GM06990 (cell line): ENCODE data around the gene TEC.

Experiments
- DNase-seq: peaks from one replicate; pipeline ENCODE4 v3.0.0-alpha.2; 2011; ENCODE audit not compliant: insufficient read length; ENCODE audit errors: extremely low read depth
- H3K27me3 ChIP-seq: replicated peaks from 2 replicates; pipeline ENCODE4 v1.6.0; 2011; ENCODE audit warnings: low read length; ENCODE audit not compliant: control insufficient read depth, insufficient read depth
- H3K36me3 ChIP-seq: 2 replicates; pipeline ENCODE4 v1.5.1; 2011; ENCODE audit warnings: low read length; ENCODE audit not compliant: control insufficient read depth, insufficient read depth
- H3K4me3 ChIP-seq: replicated peaks from 2 replicates; pipeline ENCODE4 v1.5.1; 2011; ENCODE audit warnings: low read depth, mild to moderate bottlenecking, control low read depth, low read length
- CTCF ChIP-seq: IDR thresholded peaks from 2 replicates; pipeline ENCODE4 v1.5.1; 2011; ENCODE audit warnings: low read length, control low read depth, mild to moderate bottlenecking, inconsistent platforms; ENCODE audit not compliant: insufficient read depth, poor library complexity, severe bottlenecking

The TEC gene

GRCh38 chr4:48270523-48270897 is 872 bp upstream of the TEC start:
- no peak for DNase-seq
- Histone ChIP-seq H3K36me3 (no peaks in the 10 kb centered on the region; the same call in 1 of the 2 replicates), H3K27me3 (no peaks in the 10 kb centered on the region), H3K4me3 (peak overlapping the region; percentile 94)
- TF ChIP-seq CTCF = no peak

- no peak for TF ChIP-seq CTCF
- Histone ChIP-seq H3K36me3 (no peaks in the 10 kb centered on the region; the same call in 1 of the 2 replicates), H3K4me3 (peak overlapping the region; percentile 94), H3K27me3 (no peaks in the 10 kb centered on the region)
- peak; percentile 94 for DNase-seq
Measured at GRCh38 chr4:48269861-48270522, 354 bp upstream of the TEC start.

GRCh38 chr4:48267574-48267973 is 2.1 kb downstream of the TEC start:
- Histone ChIP-seq H3K36me3 (no peaks in the 10 kb centered on the region; the same call in 1 of the 2 replicates), H3K4me3 (peak overlapping the region; percentile 94)
- no peak for TF ChIP-seq CTCF

GRCh38 chr4:48266781-48267180 is 2.9 kb downstream of the TEC start:
- Histone ChIP-seq H3K4me3 (no peak overlapping the region), H3K36me3 (no peaks in the 10 kb centered on the region; the same call in 1 of the 2 replicates), H3K27me3 (no peaks in the 10 kb centered on the region)
- no peak for TF ChIP-seq CTCF
- DNase-seq = no peak

More at GRCh38 chr4:48267574-48267973, 2.1 kb downstream of the TEC start:
- no peak for DNase-seq
- no peaks in the 10 kb centered on the region for H3K27me3 ChIP-seq

GRCh38 chr4:48262926-48263325 is 6.7 kb downstream of the TEC start:
- H3K27me3 ChIP-seq = no peaks in the 10 kb centered on the region
- H3K4me3 ChIP-seq = no peak overlapping the region
- no peak for TF ChIP-seq CTCF
- H3K36me3 ChIP-seq = no peaks in the 10 kb centered on the region; the same call in 1 of the 2 replicates
- no peak for DNase-seq
